Nephron progenitor cell (in vitro differentiated cells): ENCODE results near the gene CDH4.

Experiments
- DNase-seq: peaks from one replicate; pipeline ENCODE4 v3.0.0; 2021
- H3K27ac Mint-ChIP-seq: 2 replicates; pipeline ENCODE4 v1.8.0; 2021; ENCODE audit warnings: mild to moderate bottlenecking, moderate library complexity, mixed read lengths
- H3K27me3 Mint-ChIP-seq: 2 replicates; pipeline ENCODE4 v1.8.0; 2021; ENCODE audit warnings: mild to moderate bottlenecking, low read depth, mixed read lengths; ENCODE audit not compliant: poor library complexity
- H3K36me3 Mint-ChIP-seq: 2 replicates; pipeline ENCODE4 v1.8.0; 2021; ENCODE audit warnings: low read depth, mixed read lengths
- H3K4me1 Mint-ChIP-seq: 2 replicates; pipeline ENCODE4 v1.8.0; 2021; ENCODE audit warnings: mixed read lengths
- H3K4me3 Mint-ChIP-seq: 2 replicates; pipeline ENCODE4 v1.8.0; 2021; ENCODE audit warnings: mild to moderate bottlenecking, moderate library complexity, mixed read lengths
- H3K9me3 Mint-ChIP-seq: 2 replicates; pipeline ENCODE4 v1.8.0; 2021; ENCODE audit warnings: mild to moderate bottlenecking, moderate library complexity, mixed read lengths
- TF ChIP-seq, protein P1 (sequence below): fragments of 200-600 bp; sonication (generic); IDR thresholded peaks from 2 replicates; pipeline ENCODE4 v1.5.0; 2021; ENCODE audit warnings: antibody characterized with exemption

CDH4 gene

DNA sequence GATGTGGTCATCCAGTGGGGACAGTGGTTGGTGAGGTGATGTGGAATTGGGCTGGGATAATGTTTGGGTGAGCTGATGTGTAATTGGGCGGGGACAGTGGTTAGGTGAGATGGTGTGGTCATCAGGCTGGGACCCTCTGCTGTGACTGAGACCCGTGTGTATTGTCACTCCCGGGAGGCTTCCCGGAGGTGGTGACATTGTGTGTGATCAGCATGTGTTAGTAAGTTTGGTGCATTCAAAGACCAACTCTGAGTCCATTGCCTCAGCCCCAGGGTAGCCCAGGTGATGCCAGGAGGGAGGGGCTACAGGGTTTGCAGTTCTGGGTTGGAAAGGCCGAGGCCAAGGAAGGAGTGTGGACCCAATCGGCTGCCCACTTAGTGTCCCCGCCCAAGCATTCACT lies 438.1 kb downstream of the CDH4 start:
- Mint-ChIP-seq H3K9me3 (no peaks in the 10 kb centered on the region), H3K27me3 (peaks cover 20% of the 10 kb centered on the region), H3K36me3 (no peaks in the 10 kb centered on the region), H3K27ac (no peak overlapping the region), H3K4me3 (no peak overlapping the region), H3K4me1 (peaks cover 6% of the 10 kb centered on the region)
- TF ChIP-seq, protein P1, sequence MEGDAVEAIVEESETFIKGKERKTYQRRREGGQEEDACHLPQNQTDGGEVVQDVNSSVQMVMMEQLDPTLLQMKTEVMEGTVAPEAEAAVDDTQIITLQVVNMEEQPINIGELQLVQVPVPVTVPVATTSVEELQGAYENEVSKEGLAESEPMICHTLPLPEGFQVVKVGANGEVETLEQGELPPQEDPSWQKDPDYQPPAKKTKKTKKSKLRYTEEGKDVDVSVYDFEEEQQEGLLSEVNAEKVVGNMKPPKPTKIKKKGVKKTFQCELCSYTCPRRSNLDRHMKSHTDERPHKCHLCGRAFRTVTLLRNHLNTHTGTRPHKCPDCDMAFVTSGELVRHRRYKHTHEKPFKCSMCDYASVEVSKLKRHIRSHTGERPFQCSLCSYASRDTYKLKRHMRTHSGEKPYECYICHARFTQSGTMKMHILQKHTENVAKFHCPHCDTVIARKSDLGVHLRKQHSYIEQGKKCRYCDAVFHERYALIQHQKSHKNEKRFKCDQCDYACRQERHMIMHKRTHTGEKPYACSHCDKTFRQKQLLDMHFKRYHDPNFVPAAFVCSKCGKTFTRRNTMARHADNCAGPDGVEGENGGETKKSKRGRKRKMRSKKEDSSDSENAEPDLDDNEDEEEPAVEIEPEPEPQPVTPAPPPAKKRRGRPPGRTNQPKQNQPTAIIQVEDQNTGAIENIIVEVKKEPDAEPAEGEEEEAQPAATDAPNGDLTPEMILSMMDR = no peak
- DNase-seq = no peak

DNA sequence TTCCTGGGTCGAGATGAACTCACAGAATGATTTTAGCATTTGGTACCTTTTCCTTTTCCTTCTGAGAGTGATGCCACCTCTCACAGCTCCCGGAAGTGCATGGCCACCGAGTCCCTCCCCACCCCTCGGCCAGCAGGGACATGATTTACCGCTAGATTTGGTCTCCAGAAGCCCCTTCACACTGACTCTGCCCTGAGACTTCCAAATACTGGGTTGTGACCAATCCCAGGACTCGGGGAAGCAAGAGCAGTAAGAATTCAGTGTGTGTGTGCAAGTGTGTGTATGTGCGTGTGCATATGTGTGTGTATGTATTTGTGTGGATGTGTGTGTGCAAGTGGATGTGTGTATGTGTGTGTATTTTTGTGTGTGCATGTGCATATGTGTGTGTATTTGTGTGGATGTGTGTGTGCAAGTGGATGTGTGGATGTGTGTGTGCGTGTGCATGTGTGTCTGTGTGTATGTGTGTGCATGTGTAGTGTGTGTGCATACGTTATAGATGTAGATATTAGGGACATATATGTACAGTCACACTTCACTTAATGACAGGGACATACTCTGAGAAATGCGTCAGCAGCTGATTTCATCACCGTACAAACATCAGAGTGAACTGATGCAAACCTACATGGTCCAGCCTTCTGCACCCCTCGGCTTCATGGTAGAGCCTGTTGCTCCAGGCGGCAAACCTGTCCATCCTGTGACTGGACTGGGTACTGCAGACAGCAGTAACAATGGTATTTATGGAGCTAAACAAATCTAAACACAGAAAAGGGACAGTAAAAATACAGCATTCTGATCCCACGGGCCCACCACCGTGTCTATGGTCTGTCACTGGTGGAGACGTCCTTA lies 439.2 kb downstream of the CDH4 start:
- TF ChIP-seq, protein P1 = no peak
- Mint-ChIP-seq H3K4me3 (no peak overlapping the region), H3K36me3 (no peaks in the 10 kb centered on the region), H3K27ac (peak overlapping the region; percentile 18), H3K27me3 (peaks cover 10% of the 10 kb centered on the region), H3K9me3 (no peaks in the 10 kb centered on the region), H3K4me1 (peaks cover 6% of the 10 kb centered on the region)
- DNase-seq = no peak

DNA sequence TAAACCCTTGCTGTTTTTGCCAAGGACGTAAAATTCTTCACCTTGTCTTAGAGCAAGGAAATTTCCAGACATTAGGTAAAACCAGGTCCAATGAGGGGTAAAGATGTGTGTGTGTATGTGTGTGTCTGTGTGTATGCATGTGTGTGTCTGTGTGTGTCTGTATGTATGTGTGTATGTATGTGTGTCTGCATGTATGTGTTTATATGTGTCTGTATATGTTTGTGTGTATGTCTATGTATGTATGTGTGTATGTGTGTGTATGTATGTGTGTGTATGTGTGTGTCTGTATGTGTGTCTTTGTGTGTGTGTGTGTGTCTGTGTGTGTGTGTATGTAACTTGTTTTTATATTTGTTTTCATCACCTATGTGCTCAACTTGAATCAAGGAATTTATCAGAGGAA lies 439.9 kb downstream of the CDH4 start:
- Mint-ChIP-seq H3K4me3 (no peak overlapping the region), H3K27ac (no peak overlapping the region), H3K4me1 (peaks cover 3% of the 10 kb centered on the region), H3K9me3 (no peaks in the 10 kb centered on the region), H3K36me3 (no peaks in the 10 kb centered on the region), H3K27me3 (peaks cover 14% of the 10 kb centered on the region)
- DNase-seq = no peak
- TF ChIP-seq, protein P1 = no peak

DNA sequence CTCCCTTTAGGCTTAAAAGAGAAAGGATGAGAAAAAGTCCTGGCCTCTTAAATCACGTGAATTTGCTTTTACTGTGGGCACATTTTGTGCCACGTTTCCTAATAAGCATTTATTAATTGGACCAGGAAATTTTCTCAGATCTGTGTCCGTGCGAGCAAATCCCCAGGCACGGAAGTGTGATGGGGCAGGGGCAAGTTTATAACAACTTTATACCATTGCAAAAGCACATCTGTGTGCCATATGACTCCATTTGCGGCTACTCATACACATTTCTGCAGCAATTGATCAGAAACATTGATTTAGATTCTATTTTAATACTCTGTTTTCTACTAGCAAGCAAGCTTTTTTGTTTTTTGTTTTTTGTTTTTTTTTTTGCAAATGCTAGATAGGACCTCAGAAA lies 440.4 kb downstream of the CDH4 start:
- no peaks in the 10 kb centered on the region for H3K4me1 Mint-ChIP-seq
- no peak for DNase-seq
- no peaks in the 10 kb centered on the region for H3K9me3 Mint-ChIP-seq
- H3K27me3 Mint-ChIP-seq = peaks cover 16% of the 10 kb centered on the region
- no peaks in the 10 kb centered on the region for H3K36me3 Mint-ChIP-seq
- H3K27ac Mint-ChIP-seq = no peak overlapping the region
- TF ChIP-seq, protein P1 = no peak
- H3K4me3 Mint-ChIP-seq = no peak overlapping the region

DNA sequence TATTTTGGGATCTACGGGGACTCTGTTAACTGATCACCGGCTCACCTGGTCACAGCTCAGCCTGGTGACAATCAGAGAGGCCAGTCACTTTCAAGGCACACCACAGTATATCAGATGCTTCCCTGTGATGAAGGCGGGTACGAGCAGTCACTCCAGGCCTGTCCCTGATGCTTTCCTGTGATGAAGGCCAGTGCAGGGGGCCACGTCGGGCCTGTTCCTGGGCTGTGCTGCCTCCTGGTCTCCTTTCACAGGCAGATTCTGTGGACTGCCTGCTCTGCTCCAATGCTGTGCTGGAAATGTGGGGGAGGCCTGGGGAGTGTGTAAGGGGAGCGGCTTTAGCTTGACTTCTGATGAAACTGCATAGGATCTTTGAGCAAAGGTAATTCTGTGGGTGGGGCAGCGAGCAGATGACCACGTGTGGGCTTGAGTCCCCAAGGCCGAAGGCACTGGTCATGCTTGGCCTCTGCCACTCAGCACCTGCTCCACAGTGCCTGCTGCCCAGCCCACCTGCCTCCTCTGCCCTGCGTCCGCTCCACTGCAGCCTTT lies 441.1 kb downstream of the CDH4 start:
- no peaks in the 10 kb centered on the region for H3K4me1 Mint-ChIP-seq
- TF ChIP-seq, protein P1 = no peak
- peaks cover 16% of the 10 kb centered on the region for H3K27me3 Mint-ChIP-seq
- H3K36me3 Mint-ChIP-seq = no peaks in the 10 kb centered on the region
- H3K4me3 Mint-ChIP-seq = no peak overlapping the region
- peak overlapping the region; percentile 44 for H3K27ac Mint-ChIP-seq
- H3K9me3 Mint-ChIP-seq = no peaks in the 10 kb centered on the region
- DNase-seq = no peak

DNA sequence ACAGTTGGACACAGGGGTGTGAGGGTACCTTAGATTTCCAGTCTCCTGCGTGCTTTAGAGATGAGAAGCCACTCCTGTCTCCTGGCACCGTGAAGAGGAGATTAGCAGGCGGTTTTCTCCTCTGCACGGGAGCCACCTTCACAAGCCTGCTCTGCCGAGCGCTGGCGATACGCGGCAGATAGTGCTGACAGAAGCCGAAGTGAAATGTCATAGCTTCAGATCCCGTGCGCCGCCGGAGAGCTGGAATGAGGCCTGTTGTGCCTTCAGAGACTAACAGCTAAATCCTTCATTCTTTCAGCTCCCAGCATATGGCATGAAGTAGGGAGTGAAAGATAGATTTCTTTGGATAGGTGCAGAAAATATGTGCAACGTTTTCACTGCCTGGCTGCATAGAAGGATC lies 442.6 kb downstream of the CDH4 start:
- Mint-ChIP-seq H3K4me1 (peaks cover 9% of the 10 kb centered on the region), H3K9me3 (no peaks in the 10 kb centered on the region), H3K36me3 (no peaks in the 10 kb centered on the region), H3K4me3 (no peak overlapping the region), H3K27me3 (peaks cover 9% of the 10 kb centered on the region), H3K27ac (peak overlapping the region; percentile 22)
- no peak for DNase-seq
- TF ChIP-seq, protein P1 = no peak
